Ishikawa (cell line): Measurements from ENCODE around the gene EID2B.

Experiments used
- CEBPB ChIP-seq: IDR thresholded peaks from 2 replicates; pipeline ENCODE4 v1.6.1; 2012
- CREB1 ChIP-seq: IDR thresholded peaks from 2 replicates; pipeline ENCODE4 v1.6.1; 2012; ENCODE audit warnings: low read depth
- EGR1 ChIP-seq: IDR thresholded peaks from 2 replicates; pipeline ENCODE4 v1.6.1; 2012
- EP300 ChIP-seq: IDR thresholded peaks from 2 replicates; pipeline ENCODE4 v1.6.1; 2012; ENCODE audit warnings: borderline replicate concordance
- FOXM1 ChIP-seq: IDR thresholded peaks from 2 replicates; pipeline ENCODE4 v1.6.1; 2012; ENCODE audit warnings: low read depth, borderline replicate concordance
- MAX ChIP-seq: IDR thresholded peaks from 2 replicates; pipeline ENCODE4 v1.6.1; 2012
- NFIC ChIP-seq: IDR thresholded peaks from 2 replicates; pipeline ENCODE4 v1.6.1; 2012
- RAD21 ChIP-seq: IDR thresholded peaks from 2 replicates; pipeline ENCODE4 v1.6.1; 2012; ENCODE audit warnings: low read depth
- REST ChIP-seq: IDR thresholded peaks from 2 replicates; pipeline ENCODE4 v1.6.1; 2012; ENCODE audit warnings: low read depth, mild to moderate bottlenecking
- TAF1 ChIP-seq: IDR thresholded peaks from 2 replicates; pipeline ENCODE4 v1.6.1; 2012; ENCODE audit warnings: low read depth, mild to moderate bottlenecking
- TCF12 ChIP-seq: IDR thresholded peaks from 2 replicates; pipeline ENCODE4 v1.6.1; 2012; ENCODE audit warnings: low read depth
- TEAD4 ChIP-seq: IDR thresholded peaks from 2 replicates; pipeline ENCODE4 v1.6.1; 2012
- USF1 ChIP-seq: IDR thresholded peaks from 2 replicates; pipeline ENCODE4 v1.6.1; 2012
- YY1 ChIP-seq: IDR thresholded peaks from 2 replicates; pipeline ENCODE4 v1.6.1; 2012; ENCODE audit warnings: low read depth
- ZBTB7A ChIP-seq: IDR thresholded peaks from 2 replicates; pipeline ENCODE4 v1.6.1; 2012; ENCODE audit warnings: low read depth

The EID2B gene

GRCh38 chr19:39498798-39499642 lies 33.6 kb downstream of the EID2B start, which contains the start of gene DLL3:
DLL3 (plus strand) TSS chr19:39498947; CDS start chr19:39498975, 28 bp downstream.
- TF ChIP-seq CEBPB, result no peak
- TF ChIP-seq TCF12, result no peak
- TF ChIP-seq ZBTB7A, result no peak
- no peak for TF ChIP-seq CREB1

GRCh38 chr19:39497996-39498797 lies 34.5 kb downstream of the EID2B start:
- TF ChIP-seq TAF1 (no peak), EP300 (no peak), MAX (peak; percentile 75), USF1 (peak; percentile 41; the same call in 1 of the 2 replicates), FOXM1 (no peak), RAD21 (peak; percentile 38; the same call in 1 of the 2 replicates), ZBTB7A (no peak), TEAD4 (no peak)

GRCh38 chr19:39497701-39497995 lies 35.0 kb downstream of the EID2B start:
- no peak for TF ChIP-seq TAF1
- no peak for TF ChIP-seq CREB1
- no peak for TF ChIP-seq USF1
- TF ChIP-seq YY1, result no peak
- TF ChIP-seq TEAD4, result no peak
- TF ChIP-seq EGR1, result no peak
- no peak for TF ChIP-seq RAD21
- no peak for TF ChIP-seq TCF12
- TF ChIP-seq REST, result no peak
- no peak for TF ChIP-seq MAX
- no peak for TF ChIP-seq EP300
- TF ChIP-seq CEBPB, result no peak
- no peak for TF ChIP-seq FOXM1
- no peak for TF ChIP-seq ZBTB7A
- TF ChIP-seq NFIC, result no peak

- TF ChIP-seq ZBTB7A, result no peak
- no peak for TF ChIP-seq TAF1
- no peak for TF ChIP-seq EGR1
- TF ChIP-seq REST, result no peak
- no peak for TF ChIP-seq CREB1
- TF ChIP-seq MAX, result no peak
- no peak for TF ChIP-seq EP300
- TF ChIP-seq YY1, result no peak
- no peak for TF ChIP-seq NFIC
- no peak for TF ChIP-seq CEBPB
Observed at GRCh38 chr19:39496063-39496462, 36.6 kb downstream of the EID2B start.

- TF ChIP-seq CREB1, result no peak
- no peak for TF ChIP-seq TAF1
- no peak for TF ChIP-seq YY1
- TF ChIP-seq TEAD4, result no peak
- no peak for TF ChIP-seq FOXM1
- no peak for TF ChIP-seq CEBPB
- TF ChIP-seq NFIC, result no peak
- TF ChIP-seq EP300, result no peak
- no peak for TF ChIP-seq REST
- no peak for TF ChIP-seq USF1
- TF ChIP-seq ZBTB7A, result no peak
- no peak for TF ChIP-seq RAD21
- TF ChIP-seq TCF12, result no peak
- TF ChIP-seq EGR1, result no peak
- no peak for TF ChIP-seq MAX
Observed at GRCh38 chr19:39494661-39495060, 38.0 kb downstream of the EID2B start.
